Renal pelvis (tissue), 4 donors: Measurements from ENCODE around the gene MOCS1. TPM values are rescaled to one million over a fixed set of nuclear protein-coding genes. Genes with fewer than 3 reads are reported as not detected.

ENCODE experiments used
- DNase-seq: peaks from one replicate; pipeline ENCODE4 v3.0.0-alpha.2; 2013
- polyA plus RNA-seq, 3 donors: library from polyadenylated mRNA; unstranded; fragments of 120-200 nt; gene quantifications; one replicate each; pipeline ENCODE4 v1.2.1, GENCODE V29; 2013; ENCODE audit not compliant: insufficient read length in 3 of 3

MOCS1 gene
- polyA plus RNA-seq, 3 donors = 12.4 to 14.0 (median 13.7) TPM

DNA sequence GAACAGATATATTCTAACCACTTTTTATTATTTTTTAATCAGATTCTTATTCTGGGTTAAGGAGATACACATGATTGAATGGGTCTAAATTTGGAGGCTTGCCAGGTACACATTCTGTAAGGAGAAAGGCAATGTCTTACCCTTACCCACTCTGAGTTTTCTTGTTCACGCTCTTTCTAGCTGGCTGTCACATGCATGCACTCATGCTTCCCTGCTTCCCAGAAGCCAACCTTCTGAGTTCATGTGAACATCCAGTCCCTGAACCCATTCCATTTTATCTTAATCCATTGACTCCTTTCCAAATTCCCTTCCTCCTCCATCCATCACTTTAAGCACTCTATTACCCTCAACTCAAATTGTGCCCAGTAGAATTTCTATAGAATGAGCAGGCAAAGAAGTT lies 17.5 kb upstream of the MOCS1 start:
- no peak for DNase-seq

DNA sequence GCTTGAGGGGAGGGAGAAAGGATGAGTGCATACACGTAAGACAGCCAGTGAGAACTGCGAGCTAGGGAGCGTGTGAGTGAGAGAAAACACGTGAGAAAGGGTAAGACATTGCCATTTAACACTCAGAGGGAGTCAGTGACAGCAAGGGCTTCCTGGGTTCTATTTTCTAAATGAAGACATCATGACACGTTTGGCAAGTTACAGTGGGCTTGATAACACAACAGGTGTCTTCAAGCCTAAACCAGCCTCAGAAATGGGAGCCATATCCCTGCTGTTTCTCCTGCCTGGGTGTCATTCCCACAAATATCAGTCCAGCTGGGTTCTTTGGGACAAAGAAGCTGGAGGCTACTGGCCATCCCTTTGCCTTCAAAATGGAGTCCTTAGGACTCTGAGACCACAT lies 16.9 kb upstream of the MOCS1 start:
- no peak for DNase-seq

DNA sequence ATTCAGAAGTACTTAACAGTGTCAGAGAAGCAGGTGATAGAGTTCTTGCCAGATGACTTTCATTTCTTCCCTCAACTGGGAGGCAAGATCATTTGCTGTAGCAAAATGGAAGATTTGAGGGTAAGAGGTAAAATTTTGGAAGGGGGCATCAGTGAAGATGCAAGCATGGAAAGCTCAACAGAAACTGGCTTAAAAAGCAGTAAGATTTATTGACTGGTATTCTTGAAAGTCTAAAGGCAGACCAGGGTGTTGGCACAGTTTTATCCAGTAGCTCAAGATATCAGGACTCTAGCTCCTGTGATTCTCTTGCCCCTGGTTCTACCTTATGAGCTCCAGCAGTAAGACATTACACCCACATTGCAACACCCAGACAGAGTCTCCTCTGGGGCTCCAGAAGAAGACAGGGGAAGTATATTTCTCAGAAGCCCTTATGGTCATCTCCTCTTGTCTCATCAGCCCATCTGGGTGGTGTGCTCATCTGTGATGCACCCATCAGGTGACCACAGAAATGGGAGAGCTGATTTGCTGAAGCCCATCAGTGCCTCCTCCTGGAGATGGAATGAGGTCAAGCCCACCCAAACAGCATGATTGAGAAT lies 16.0 kb upstream of the MOCS1 start:
- DNase-seq = no peak

DNA sequence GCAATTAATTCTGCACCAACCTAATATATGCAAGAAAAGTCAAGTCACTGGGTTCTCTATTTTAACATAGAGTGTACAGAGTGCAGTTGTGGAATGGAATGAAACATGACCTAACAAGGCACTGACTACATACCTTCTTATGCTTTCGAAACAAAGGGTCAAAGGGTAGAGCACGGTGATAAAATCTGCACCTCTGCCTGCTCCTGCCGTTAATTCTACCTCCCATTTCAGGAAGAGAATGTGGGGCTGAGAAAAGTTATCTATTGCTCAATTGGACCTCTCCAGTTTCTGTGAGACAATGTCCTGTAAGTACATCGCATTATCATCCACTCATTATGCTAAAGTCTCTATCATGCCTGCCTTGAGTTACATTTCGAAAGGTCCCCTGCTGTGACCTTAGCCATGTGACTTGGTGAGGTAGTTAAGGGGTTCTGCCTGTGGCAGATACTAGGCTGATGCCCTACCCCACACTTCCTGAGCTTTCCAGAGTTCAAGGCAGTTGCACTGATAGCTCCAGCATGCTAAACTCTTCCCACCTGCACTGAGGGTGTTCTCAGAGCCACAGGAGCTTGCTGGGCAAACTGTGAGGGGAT lies 14.0 kb upstream of the MOCS1 start:
- no peak for DNase-seq

DNA sequence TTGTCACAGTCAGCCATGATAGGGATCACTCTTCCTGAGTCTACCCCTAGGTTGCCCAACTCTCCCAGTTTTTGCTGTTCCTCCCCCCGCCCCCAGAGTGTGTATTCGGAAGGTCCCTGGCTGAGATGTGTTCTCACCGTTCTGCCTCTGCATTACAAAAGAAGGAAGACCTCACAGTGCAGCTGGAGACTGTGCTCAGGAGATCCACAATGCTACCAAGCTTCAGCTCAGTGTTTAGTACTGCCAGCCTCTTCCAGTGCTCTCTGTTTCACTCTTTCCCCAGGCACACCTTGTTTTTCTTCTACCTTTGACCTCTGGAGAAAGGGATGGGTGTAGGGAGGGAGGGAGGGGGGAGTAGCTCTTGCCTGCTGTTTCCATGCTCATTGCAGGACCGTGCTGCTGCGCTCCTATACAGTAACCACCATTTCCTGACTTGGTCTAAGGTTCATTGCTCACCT lies 13.4 kb upstream of the MOCS1 start:
- no peak for DNase-seq

DNA sequence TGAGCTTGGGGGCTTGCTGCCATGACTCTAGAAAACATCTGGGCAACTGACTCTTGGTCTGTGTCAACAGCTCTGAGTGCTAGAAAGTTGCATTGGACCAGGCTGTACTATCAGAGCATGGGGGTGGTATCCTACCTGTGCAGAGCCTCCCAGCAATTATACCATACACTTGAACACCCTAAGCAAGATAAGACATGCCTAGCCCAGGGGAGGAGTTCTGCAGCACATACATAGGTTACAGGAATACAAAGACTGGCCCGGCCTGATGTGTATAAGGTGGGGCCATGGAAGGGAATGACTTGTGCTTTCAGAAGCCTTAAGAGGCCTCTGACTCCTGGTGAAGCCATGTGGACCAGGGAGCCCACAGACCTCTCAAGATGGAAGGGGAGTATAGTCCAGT lies 11.4 kb upstream of the MOCS1 start:
- DNase-seq = no peak

DNA sequence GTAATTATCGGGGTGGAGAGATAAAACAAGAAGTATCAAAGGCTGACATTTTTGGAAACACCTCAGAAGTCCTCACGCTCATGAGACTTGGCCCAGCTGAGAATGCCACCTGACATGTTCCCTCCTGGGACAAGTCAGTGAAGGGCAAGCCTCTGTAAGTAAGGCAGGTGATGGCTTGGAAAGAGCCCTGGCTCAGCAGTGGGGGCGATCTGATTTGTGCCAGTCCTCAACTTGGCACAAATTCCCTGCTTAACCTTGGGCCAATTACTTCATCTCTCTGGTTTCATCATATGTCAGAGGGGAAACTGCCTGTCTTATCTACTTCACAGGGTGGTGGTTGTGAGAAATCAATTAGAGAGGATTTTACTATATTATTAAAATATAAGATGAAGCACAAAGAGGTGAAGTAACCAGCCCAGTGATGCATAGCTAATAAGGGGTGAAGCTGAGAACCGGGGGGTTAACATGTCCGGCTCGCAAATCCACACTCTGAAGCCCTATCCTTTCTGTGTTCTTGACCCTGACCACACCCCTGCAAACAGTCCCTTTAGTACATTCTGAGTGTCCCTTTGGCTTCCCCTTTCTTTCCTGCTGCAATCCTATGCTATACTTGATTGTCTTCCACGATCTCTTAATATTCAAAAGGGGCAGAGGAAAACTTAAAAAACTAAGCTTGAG lies 8.8 kb upstream of the MOCS1 start:
- DNase-seq = no peak

DNA sequence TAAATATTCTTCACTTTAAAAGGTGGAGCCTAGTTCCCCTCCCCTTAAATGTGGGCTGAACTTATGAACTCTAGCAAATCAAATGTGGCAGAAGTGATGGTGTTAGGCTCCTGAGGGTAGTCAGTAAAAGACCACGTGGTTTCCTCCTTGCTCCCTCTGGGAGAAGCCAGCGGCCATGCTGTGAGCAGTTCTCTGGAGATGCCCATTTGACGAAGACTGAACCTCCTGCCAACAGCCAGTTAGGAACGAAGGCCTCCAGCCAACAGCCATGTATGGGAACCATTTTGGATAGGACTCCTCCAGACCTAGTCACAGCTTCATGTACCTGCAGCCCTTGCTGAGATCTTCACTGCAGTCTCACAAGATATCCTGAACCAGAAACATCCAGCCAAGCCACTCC lies 7.6 kb upstream of the MOCS1 start:
- DNase-seq = no peak

DNA sequence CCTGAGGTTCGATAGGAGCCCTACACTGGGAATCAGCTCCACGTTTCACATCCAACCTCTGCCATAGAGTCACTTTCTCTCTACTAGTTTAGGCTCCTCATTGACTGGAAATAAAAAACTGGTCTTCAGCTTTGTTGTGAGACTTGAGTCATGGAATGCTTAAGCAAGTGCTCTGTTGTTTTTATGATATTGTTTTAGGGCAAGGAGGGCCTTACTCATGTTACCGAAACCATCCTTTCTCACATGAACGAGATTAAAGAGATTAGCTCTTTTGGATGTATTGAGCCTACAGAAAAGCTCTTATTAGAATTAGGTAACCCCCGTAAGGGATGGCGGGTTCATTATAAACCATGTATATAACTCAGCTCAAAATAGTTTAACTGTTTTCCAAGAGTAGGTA lies 6.9 kb upstream of the MOCS1 start:
- no peak for DNase-seq

DNA sequence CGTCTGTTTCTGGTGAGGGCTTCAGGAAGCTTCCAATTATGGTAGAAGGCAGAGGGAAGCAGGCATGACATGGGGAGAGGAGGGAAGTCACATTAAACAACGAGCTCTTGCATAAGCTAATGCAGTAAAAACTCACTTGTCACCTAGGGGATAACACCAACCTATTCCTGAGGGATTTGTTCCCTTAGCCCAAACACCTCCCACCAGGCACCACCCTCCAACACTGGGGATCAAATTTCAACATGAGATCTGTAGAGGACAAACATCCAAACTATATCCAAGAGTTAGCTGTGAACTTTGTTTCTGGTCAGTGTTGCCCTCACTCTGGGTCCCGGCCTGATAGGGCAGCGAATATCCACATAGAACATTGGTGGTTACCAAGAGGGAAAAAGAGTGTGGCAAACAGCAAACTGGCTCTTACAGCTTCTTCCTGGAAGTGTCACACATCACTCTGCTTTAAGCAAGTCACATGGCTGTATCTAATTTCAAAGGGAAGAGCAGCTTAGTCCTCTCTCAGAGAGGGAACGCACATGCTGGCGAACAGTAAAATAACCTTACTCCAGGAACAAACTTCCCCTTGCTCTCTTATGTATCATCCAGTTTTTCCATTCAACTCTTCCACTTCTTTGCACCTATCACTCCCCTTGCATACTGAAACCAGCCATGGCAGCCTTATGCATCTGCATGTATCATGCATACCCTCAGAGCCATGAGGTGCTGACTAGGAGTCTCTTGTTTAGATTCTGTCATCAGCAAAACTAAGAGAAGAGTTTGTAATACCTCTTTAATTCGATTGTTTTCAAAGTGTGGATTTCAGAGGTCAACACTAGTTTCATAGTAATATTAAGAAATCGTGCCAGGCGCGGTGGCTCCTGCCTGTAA lies 4.8 kb upstream of the MOCS1 start:
- peak; percentile 31 for DNase-seq

DNA sequence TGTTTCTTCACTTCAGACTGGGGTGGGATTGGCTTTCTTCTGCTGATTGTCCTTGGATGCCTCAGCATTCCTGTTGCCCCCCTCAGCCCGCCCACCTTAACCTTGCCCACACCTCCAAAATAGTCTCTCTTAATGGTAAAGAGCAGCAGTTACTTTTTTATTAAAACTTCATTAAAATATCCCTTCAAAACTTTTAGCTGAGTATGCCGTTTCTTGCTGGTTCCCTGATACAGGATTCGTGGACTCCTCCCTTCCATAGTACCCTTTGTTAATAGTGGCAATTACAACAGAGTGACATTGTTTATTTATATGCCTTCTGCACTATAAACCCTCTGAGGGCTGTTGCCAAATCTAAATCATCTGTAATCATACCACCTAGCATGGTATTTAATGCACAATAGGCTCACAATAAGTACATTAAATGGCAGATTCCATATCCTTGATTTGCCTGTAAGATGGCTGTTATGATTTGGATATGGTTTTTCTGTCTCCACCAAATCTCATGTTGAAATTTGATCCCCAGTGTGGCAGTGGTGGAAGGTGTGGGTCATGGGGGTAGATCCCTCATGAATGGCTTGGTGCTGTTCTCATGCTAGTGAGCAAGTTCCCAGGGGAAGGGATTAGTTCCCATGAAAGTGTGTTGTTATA lies 3.5 kb upstream of the MOCS1 start:
- no peak for DNase-seq

DNA sequence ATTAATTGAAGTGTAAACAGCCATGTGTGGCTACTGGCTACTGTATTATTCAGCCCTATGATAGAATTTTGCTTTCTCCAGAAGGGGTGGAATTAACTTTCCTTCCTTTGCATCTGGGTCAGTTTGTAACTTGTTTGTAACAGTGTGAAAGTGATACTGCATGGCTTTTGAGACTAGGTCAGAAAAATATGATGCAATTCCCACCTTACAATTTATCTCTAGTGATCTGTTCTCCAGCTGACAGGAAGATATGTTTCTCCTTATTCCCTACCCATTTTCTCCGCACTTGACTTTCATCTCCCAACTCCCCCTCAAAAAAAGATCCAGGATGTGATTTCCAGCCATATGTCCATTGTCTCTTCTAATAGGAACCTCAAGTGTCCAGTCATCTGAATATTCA lies 2.6 kb upstream of the MOCS1 start:
- no peak for DNase-seq

DNA sequence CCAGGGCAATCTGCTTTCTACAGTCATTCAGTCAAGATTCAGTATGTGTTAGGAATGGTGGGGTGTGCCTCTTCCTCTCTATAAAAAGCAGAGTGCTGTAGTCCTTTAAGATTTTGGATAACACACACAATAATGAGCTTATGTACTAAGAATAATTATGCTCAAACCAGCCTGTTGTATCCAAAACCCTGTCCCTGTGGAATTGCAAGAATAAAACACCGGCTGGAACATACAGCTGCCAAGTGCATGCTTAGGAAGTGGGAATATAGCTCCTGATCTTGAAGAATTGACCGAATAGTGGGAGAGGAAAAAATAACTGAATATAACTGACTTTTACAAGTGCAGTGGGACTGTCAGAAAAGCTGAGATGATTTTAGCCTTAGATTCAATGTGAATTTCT lies 979 bp upstream of the MOCS1 start:
- DNase-seq = no peak

DNA sequence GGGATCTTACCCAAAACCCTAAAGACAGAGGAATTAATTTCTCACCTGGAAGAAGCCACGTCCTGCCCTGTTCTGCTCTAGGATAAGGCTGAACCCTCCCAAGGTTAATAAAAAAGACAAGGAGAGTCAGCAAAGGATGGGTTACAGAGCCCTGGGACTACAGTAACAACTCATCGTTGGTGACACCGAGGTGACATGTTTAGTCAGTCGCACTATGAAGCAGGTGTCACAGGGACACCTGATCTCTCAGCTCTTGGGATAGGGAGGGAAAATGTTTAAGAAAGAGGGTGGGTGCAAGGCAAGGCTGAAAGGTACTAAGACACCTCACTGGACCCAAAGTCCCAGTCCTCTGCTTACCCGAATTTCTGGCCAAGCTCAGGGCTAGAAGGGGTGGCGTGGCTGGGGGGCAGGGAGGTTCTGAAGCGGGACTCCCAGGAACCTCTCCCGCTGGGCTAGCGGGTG lies 562 bp downstream of the MOCS1 start:
- no peak for DNase-seq

DNA sequence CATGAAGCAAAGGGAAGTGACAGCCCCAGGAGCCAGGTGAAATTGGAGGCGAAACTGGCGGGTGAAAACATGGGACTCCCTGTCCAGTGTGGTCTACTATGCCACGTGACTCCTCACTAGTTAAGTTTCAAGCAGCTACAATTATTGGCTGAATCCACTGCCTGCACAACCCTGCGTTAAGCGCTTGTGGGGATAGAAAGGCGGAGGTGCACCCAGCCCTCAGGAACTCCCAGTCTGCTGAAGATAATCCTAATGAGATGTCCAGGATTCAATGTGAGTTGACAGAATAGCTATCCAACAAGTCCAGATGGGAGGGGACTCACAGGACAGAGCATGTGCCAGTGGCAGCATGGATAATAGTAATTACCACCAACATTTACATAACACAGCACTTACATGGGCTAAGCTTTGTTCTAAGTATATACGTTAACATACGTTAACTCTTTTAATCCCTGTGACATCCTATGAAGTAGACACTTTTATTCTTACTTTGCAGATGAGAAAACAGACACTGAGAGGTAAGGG lies 1.8 kb downstream of the MOCS1 start:
- DNase-seq = no peak

DNA sequence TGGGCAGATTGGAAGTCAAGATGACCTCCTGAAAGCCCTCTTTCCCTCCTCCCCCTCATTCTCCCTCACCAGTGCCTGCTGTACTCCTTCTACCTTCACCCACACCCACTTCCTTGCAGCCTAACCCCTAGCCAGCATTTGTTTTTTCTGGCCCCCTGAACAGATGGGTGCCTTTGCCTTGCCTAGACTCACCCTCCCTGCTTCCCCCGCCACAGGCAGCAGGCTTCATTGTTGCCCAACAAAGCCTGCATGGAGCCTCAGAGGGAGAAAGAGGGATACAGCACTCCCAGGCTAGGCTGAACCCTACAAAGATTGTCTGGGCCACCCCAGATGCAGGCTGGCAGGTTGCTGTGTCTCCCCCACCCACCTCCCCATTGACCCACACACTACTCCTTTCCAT lies 2.7 kb downstream of the MOCS1 start:
- no peak for DNase-seq

DNA sequence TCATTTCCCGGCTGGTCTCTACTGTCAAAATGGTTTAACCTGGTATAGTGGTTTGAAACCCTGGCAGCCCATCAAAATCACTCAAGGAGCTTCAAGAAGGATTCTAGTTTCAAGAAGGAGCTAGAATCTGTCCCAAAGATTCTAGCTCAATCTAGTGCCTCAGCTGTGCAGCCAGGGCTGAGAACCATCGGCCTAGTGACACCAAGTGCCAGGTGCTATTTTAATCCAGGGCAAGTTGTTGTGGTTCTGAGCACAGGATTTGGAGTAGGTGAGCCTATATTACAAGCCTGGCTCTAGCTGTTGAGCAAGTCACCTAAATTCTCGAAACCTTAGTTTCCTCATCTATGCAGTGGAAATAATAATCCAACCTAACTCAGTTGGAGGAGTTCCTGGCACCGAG lies 3.7 kb downstream of the MOCS1 start:
- DNase-seq = no peak

DNA sequence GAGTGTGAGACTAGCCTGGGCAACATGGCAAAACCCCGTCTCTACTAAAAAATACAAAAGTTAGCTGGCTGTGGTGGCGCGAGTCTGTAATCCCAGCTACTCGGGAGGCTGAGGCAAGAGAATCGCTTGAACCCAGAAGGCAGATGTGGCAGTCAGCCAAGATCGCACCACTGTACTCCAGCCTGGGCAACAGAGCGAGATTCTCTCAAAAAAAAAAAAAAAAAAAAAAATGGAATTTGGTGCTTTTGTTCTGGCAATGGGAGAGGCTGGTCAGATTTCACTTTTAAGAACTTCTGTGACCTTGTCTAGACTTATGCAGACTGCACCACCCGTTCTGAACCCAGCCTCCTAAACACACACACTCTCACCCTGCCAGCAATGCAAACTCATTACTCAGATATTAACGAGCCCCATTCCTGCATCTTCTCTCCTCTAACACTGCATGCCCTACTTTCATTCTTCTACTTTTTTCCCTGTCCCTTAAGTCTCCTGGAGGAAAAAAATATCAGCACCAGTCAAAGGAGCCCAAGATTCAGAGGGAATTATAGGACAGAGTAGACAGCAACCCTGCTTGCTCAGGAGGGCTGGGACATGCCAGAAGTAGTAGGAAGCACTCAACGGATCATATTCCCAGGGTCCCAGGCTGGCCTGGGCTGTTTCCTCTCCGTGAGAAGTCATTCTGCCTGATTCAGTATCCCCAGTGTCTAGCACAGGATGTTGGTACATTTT lies 4.4 kb downstream of the MOCS1 start:
- DNase-seq = no peak

DNA sequence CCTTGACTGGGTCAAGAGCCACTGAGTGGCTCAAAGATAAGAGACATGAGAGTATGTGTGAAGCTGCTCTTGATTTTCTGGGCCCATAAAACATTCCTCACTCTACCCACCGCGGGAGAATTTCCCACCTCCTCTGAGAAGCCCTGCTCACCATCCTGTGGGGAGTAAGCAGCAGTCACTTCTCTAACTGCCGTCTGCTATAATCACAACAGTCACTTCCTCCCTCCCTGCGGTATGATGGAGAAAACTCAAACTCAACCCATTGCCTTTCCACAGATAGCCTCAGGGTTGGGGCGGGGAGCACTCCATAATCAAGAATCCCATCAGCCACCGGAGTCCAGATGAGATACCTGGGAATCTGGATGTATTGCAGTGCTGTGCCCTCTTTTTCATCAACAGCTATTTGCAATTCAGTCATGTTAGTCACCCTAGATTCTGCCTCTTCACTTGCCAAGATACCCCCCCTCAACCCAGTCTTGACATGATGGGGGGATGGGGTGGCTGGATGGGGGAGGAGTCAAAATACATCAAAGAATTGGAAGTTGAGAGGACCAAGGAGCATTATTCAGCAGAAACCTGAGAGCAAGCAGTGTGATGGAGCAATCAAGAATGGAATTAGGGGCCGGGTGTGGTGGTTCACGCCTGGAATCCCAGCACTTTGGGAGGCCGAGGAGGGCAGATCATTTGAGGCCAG lies 5.1 kb downstream of the MOCS1 start:
- DNase-seq = no peak

DNA sequence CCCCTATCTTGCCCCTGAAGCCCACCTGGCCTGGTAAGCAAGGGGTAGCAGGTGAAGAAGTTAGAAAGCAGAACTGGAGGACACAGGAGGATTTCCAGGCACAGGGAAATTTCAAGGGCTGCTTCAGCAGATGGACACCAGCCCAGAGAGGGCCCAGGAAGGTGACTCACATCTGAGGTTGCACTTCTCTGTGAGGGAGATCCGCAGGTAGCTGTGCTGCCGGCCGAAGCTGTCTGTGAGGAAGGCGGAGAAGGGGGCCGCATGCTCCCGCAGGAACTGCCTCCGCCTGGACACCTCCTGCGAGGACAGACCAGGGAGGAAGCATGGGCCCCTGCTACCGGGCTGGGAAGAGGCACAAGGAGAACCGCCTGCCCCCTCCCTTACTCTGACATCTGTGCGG lies 7.1 kb downstream of the MOCS1 start:
- no peak for DNase-seq
